ENCODE data around the gene CHSY1. TPM values are rescaled to one million over a fixed set of nuclear protein-coding genes. Genes with fewer than 3 reads are reported as not detected.
"Not testable (repeated sequence)": the region's sequence is repeated elsewhere in the genome, so short reads cannot be mapped to it uniquely, and the experiment has no call there.

Gene CHSY1
- total RNA-seq (2014; rRNA removed; shearing (Covaris generic)), result 22.6 and 26.1 TPM in 2 replicates
- polyA plus RNA-seq (2015; cell fraction: cytosol; rRNA removed), result 37.4 and 43.9 TPM in 2 replicates
- 28.2 and 28.5 TPM in 2 replicates for polyA plus RNA-seq (2015; cell fraction: nucleus; rRNA removed)

GRCh38 chr15:101251830-101252820, at the start of gene CHSY1:
CHSY1 (minus strand) TSS chr15:101252048; CDS start chr15:101251456, 592 bp downstream.
- peak; percentile 91 for DNase-seq (ENCODE audit: low read depth)

- DNase-seq (ENCODE audit: low read depth), result no peak
These were observed 44.9 kb upstream of the CHSY1 start for GRCh38 chr15:101296418-101297405.

GRCh38 chr15:101295607-101296161, 43.8 kb upstream of the CHSY1 start:
- no peak for DNase-seq (ENCODE audit: low read depth)

GRCh38 chr15:101294731-101295606, 43.1 kb upstream of the CHSY1 start, which contains the start of gene SNRPA1:
SNRPA1 (minus strand) TSS chr15:101295248; CDS start chr15:101295178, 70 bp downstream.
- peak; percentile 92 for DNase-seq (ENCODE audit: low read depth)

- DNase-seq (ENCODE audit: low read depth), result no peak
These were observed 41.3 kb upstream of the CHSY1 start for GRCh38 chr15:101293122-101293521.

GRCh38 chr15:101288905-101289513, 37.2 kb upstream of the CHSY1 start:
- peak; percentile 32 for DNase-seq (ENCODE audit: low read depth)

- DNase-seq (ENCODE audit: low read depth), result not testable (repeated sequence)
These were observed 35.5 kb upstream of the CHSY1 start for GRCh38 chr15:101287342-101287741.

GRCh38 chr15:101286471-101287114, 34.7 kb upstream of the CHSY1 start:
- DNase-seq (ENCODE audit: low read depth), result no peak

- DNase-seq (ENCODE audit: low read depth), result no peak
These were observed 32.1 kb upstream of the CHSY1 start for GRCh38 chr15:101283931-101284330.

- DNase-seq (ENCODE audit: low read depth), result no peak
These were observed 28.2 kb upstream of the CHSY1 start for GRCh38 chr15:101280007-101280406.

- DNase-seq (ENCODE audit: low read depth), result no peak
These were observed 26.2 kb upstream of the CHSY1 start for GRCh38 chr15:101277943-101278564.

- peak; percentile 80 for DNase-seq (ENCODE audit: low read depth)
These were observed 25.4 kb upstream of the CHSY1 start, which contains the start of gene SELENOS for GRCh38 chr15:101277038-101277822. SELENOS (minus strand) TSS chr15:101277485; CDS start chr15:101277417, 68 bp downstream.

- DNase-seq (ENCODE audit: low read depth), result peak; percentile 32
These were observed 24.7 kb upstream of the CHSY1 start for GRCh38 chr15:101276501-101277037.

- DNase-seq (ENCODE audit: low read depth), result no peak
These were observed 23.2 kb upstream of the CHSY1 start for GRCh38 chr15:101275018-101275417.

- no peak for DNase-seq (ENCODE audit: low read depth)
These were observed 21.7 kb upstream of the CHSY1 start for GRCh38 chr15:101273534-101273933.

- no peak for DNase-seq (ENCODE audit: low read depth)
These were observed 20.7 kb upstream of the CHSY1 start for GRCh38 chr15:101272584-101272983.
